ENCODE results near the gene SF3A1.

- TF ChIP-seq POLR2A (IDR thresholded peaks at IDR 0.05; ENCODE audit: low read depth, low read length) (no peak), TAF1 (IDR thresholded peaks at IDR 0.05; ENCODE audit: low read depth, low read length) (no peak), POLR2AphosphoS5 (IDR thresholded peaks at IDR 0.05; ENCODE audit: low read depth, low read length) (no peak), PAX5 (IDR thresholded peaks at IDR 0.05; ENCODE audit: insufficient read depth, low read length, severe bottlenecking) (no peak)
Observed at GRCh38 chr22:30284172-30284571, 72.5 kb downstream of the SF3A1 start.
